Suprapubic skin (tissue), 3 donors: ENCODE results near the gene KCTD21.

ENCODE experiments used
- CTCF ChIP-seq, 2 donors: fragments of 200-600 bp in 1 of 2; fragments of 450-650 bp in 1 of 2; sonication (generic) in 1 of 2; IDR thresholded peaks; one replicate each; pipeline ENCODE4 v1.5.1; 2016 to 2019; ENCODE audit warnings: antibody characterized with exemption in 2 of 2, mild to moderate bottlenecking in 1 of 2, moderate library complexity in 1 of 2
- EP300 ChIP-seq: sonication (generic); formaldehyde crosslinking; IDR thresholded peaks from one replicate; pipeline ENCODE4 v1.6.1; 2017; ENCODE audit warnings: antibody characterized with exemption
- POLR2A ChIP-seq, 2 donors: fragments of 450-650 bp; IDR thresholded peaks; one replicate each; pipeline ENCODE4 v1.6.1; 2017; ENCODE audit warnings: antibody characterized with exemption in 2 of 2, mild to moderate bottlenecking in 2 of 2, moderate library complexity in 2 of 2

GRCh38 chr11:78164471-78164870, 24.0 kb downstream of the KCTD21 start:
- TF ChIP-seq CTCF (IDR thresholded peaks at IDR 0.05) (no peak), EP300 (no peak), POLR2A (IDR thresholded peaks at IDR 0.05) (no peak)
